Stimulated activated CD8-positive, alpha-beta memory T cell treated with anti-CD3 and anti-CD28 coated beads, Interleukin-7, amount 100 ng/mL, for 24 hours (primary cell): ENCODE data around the gene CEMIP2.

Experiments
- DNase-seq: peaks from one replicate; pipeline ENCODE4 v3.0.0-alpha.2; 2020; ENCODE audit warnings: low read depth

Gene CEMIP2

DNA sequence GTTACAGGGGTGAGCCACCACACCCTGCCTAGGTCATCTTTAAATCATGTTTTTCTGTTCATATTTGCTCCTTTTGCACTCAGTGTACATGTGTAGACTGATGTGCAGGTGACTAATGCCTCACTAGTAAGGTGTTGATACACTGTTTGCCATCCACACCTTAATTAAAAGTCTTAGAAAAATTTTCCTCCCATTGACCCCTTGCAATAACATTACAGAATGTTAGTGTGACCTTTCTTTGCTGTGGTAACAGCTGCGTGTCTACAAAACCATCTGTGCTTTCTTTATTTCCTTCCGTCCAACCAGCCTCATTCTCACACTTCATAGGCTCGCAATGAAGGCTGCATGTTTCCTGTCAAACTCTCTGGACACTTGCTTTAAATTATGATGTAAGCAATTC, 6.6 kb upstream of the CEMIP2 start:
- DNase-seq: no peak

DNA sequence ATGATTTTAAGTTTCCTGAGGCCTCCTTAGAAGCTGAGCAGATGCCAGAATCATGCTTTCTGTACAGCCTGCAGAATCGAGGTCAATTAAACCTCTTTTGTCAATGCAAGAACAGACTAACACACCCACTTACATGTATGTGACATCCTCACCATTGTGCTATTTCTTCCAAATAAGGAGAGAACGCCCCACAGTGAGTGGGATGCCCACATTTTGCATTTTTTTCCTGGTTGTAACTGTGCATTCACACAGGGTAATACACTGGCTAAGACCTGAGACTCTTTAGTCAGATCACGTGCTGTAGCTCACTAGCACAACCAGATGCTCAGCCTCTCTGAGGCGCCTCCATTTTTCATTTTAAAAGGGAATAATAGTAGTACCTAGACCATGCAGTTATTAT, 4.4 kb upstream of the CEMIP2 start:
- DNase-seq: no peak

- no peak for DNase-seq
These were observed 1.9 kb upstream of the CEMIP2 start for GRCh38 chr9:71770170-71770569.

- DNase-seq: peak; percentile 32
These were observed 1.2 kb upstream of the CEMIP2 start for GRCh38 chr9:71769175-71770161.

DNA sequence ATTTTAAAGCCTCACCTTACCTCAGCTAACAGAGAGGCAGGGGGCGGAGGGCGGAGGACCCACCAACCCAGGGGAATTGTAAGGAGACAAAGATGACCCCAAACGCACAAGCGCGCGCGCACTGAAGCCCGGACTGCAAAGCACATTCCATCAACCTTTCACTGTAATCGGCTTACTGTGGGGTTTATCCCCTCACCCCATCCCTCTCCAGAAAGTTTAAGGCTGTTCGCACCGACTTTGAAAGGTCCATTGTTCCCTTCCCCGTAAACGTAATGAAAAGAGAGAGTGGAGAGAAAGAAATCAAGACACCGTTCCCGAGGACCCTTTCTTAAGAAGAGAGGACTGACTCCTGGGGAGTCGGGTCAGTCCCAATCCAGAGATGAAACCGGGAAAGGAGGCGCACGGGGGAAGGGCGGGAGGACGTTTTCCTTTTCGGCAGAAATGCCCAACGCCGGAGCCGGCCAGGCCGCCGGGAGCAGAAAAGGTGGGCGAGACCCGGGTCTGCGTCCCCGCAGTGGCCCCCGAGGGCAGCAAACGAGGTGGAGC, 464 bp downstream of the CEMIP2 start:
- no peak for DNase-seq

DNA sequence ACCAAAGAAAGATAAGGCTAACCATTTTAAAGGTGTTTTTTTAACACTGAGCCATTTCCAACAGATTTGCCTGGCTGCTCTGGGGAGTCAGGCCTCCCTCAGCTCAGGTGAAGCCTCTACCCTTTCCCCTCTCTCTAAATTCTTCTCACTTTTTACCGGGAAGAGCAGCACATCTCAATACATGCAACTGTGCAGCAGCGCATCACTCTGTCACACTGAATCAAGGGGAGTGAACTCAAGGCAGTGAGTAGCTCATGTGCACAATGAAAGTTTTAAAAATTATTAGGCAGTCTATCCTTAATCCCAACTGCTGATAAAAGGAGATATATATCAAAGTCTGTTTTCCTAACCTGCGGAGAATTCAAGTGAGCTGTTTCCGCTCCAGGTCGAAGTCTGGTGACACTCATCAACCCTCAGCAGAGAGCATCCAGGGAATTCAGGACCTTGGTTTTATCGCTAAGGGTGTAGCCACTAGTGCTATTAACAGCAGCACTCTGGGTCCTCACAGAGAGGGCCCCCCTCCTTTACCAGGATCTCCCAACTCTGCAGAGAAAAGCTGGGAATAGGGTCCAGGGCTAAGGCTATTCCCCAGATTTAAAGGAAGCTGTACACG, 1.0 kb downstream of the CEMIP2 start:
- DNase-seq: no peak

GRCh38 chr9:71766663-71767062, 1.6 kb downstream of the CEMIP2 start:
- no peak for DNase-seq

GRCh38 chr9:71765693-71766092, 2.6 kb downstream of the CEMIP2 start:
- no peak for DNase-seq

DNA sequence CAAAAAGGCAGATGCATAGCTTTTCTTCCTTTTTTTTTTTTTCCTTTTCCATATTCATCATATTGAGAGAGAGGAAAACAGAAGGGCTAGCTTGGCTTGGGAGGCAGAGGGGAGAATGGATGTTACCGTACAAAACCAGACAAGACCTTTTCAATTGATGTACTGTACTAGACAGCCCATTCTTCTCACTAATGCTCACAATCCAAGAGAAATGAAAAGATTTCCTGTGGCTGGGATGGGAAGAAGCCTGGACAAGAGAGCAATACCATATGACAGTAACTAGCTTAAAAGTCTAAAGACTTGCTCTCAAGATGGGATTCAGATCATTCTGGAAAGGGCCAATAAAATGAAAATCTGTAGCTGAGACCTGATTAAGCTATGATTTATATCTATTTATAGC, 3.4 kb downstream of the CEMIP2 start:
- no peak for DNase-seq

DNA sequence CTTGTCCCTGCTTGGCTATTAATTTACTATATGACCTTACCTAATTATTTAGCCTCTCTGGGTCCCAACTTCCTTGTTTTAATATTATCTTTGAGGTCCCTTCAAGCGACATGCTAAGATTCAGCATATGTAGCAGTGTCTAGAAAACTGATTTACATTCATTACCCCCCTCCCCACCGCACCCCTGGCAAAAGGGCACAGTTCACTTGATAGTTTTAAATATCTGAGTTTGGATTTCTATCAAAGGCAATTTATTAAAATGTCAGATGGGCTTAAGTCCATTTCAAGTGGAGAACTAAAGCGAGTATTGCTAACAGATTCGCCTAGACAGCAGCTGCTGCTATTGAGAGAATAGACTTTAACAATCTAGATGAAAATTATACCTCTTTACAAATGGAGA, 3.9 kb downstream of the CEMIP2 start:
- no peak for DNase-seq

DNA sequence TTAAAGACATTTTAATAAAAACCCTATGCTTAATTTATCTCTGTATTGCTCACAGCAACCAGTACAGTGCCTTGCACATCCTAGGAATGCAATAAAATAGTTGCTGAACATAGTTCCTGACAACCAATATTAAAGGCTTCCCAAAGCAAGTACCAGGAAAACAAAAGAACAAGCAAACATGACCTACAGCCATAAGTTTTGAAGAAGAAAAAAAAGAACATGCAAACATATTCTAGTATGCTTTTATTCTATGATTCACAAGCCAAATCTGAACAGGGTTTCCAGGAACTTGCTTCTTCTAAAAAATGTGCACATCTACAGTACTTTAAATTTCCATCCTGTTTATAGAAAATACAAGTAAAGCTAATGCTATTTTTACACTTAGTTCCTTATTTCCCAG, 4.5 kb downstream of the CEMIP2 start:
- DNase-seq: no peak

- no peak for DNase-seq
These were observed 5.2 kb downstream of the CEMIP2 start for GRCh38 chr9:71762900-71763653.

DNA sequence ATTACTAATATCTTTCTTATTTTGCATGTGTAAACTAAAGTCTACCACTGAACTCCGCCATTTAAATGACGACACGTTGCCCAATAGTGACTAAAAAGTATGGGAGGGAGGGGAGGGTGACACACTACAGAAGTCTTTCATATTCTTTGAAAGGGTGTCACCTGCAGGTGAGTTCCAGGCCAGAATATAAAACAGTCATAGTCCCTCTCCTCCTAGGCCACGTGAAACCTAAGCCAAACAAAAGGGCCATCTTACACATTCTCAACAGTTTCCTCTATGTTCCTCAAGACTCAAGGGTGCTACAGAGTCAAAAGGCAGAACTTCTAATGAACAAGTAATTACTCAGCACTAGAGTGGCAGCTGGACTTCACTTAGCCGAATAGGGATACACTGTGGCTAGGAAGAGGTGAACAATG, 6.4 kb downstream of the CEMIP2 start:
- no peak for DNase-seq

GRCh38 chr9:71760901-71761300, 7.4 kb downstream of the CEMIP2 start:
- DNase-seq: no peak

DNA sequence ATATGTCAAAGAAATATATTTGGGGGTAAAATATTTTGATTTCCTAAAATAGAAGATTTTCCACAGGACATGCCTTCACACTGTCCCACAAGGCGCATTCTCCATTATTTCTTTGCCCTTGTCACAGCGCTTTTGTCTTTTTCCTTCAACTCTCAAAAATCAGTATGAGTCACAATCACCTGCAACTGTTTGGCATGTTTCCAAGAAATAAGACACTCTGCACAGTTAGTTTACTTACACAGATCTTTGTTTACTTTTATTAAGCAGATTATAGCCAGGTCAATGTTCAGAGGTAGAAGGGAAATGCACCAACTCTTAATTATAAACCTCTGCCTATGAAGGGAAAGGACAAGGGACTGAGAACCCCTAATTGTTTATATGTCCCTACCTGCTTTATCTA, 9.5 kb downstream of the CEMIP2 start:
- DNase-seq: no peak

DNA sequence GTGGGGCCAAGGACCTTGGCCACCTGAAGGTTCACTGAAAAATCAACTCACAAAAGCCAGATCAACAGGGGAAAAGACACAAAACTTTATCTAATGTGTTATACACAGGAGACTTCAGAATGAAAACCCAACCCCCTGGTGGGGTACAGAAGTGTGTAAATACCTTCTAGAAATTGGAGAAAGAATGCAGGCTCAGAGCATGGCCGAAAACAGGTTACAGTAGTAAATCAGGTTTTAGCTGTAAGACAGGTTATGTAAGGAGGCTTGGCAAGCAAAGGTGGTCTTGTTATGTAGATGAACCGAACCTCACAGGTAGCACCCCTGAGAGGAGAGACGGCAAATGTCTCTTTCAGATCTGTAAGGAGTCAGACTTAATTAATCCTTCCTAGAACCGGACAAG, 10.0 kb downstream of the CEMIP2 start:
- no peak for DNase-seq

DNA sequence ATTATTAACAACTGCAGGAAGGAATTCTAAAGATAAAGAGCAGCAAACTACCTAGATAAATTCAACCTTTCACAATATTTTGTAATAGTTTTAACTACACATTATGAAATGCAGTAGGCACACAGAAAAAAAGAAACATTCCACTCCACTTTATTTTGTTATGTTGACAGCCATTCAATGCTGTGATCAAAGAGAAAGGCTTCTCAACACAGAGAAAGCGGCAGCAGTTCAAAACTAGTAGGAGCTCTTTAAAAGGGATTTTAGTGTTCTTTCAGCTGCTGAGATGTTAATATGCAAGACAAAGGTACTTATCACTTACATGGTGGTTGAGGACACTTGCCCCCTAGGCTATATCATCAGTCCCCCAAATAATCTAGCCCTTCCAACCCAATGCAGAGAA, 11.6 kb downstream of the CEMIP2 start:
- no peak for DNase-seq

DNA sequence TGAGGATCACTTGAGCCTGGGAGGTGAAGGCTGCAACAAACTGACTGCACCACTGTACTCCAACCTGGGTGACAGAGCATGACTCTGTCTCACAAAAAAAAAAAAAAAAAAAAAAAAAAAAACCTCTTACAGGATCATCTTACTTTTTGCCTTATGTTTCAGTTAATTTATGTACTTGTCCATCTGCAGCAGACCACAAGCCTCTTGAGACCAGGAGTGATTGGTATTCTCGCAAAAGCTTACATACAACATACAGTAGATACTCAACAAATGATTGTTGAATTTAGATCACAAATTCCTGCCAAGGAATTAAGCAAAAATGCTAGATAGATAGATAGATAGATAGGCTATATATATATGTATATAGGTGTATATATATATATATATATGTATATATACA, 12.4 kb downstream of the CEMIP2 start:
- DNase-seq: no peak

GRCh38 chr9:71755230-71755629, 13.1 kb downstream of the CEMIP2 start:
- no peak for DNase-seq

DNA sequence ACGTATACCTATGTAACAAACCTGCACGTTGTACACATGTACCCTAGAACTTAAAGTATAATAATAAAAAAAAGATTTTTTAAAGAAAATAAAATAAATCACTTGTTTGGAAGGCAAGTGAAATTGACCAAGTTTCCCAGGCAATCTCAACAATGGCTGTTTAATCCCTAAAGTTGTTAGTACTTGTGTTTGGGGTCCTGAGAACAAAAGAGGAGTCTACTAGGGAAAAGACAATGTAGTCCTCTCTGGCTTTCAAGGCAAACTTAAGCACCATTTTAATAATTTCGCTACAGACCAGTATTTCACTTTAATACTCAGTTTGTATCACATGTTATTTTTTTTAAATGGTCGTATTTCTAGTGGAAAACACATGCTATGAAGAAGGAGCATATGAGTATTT, 14.2 kb downstream of the CEMIP2 start:
- DNase-seq: no peak

- DNase-seq: no peak
These were observed 15.4 kb downstream of the CEMIP2 start for GRCh38 chr9:71752928-71753327.

DNA sequence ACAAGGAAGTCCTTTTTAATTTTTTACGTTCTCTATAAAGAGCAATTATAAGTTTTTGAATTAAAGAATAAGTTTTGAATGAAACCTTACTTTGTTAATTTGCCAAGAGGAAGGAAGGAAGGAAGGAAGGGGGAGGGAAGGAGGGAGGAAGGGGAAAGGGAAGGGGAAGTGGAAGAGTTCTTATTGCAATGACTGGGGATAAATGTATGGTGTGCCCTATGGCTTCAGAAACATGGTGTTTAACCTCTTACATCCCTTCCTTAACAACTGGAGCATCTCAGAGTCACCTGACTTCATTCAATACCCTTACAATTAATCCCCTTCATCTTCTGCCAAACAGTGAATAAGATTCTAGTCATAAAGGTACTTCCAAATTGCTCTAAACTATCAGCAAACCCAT, 16.0 kb downstream of the CEMIP2 start:
- no peak for DNase-seq
